NCI-H2107 treated with DMSO at 0.1 percent for 48 hours (cell line): ENCODE results near the gene STEAP1B.

Experiments used
- DNase-seq: peaks from one replicate; lab custom pipeline; 2025; ENCODE audit not compliant: unreplicated experiment; lab: John Stamatoyannopoulos, UW

Gene STEAP1B

DNA sequence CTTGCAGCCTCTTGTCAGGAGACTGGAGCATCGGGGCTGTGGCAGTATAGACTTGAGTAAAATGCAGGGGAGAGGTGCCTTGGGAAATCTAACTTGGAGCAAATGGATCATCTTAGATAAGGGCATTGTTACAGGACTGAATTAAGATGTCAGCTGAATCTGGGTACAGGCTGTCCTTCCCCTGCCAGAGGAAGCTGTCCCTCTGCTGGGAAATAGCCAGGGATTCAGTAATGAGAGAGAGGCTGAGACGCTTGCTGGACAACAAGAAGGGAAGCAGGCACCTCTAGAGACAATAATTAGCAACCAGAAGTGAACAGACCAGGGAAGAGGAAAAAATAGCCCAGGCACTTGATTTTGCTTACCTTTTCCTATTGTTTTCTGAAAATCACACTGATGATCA lies 122.3 kb downstream of the STEAP1B start:
- DNase-seq = no peak

GRCh38 chr7:22375359-22376048 lies 124.5 kb downstream of the STEAP1B start:
- DNase-seq = no peak

DNA sequence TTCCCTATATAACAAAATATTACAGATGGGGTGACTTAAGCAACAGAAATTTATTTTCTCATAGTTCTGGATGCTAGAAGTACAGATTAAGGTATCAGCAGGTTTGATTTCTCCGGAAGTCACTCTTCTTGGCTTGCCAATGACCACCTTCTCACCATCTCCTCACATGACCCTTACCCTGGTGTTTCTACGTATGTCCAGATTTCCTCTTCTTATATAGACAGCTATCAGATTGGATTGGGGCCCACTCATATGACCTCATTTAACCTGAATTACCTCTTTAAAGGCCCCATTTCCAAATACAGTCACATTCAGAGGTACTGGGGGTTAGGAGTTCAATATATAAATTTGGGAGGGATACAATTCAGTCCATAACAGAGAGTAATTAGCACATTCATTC lies 126.1 kb downstream of the STEAP1B start:
- no peak for DNase-seq

GRCh38 chr7:22373388-22373787 lies 126.6 kb downstream of the STEAP1B start:
- no peak for DNase-seq

GRCh38 chr7:22372863-22373262 lies 127.1 kb downstream of the STEAP1B start:
- no peak for DNase-seq

- no peak for DNase-seq
These were observed 128.1 kb downstream of the STEAP1B start for GRCh38 chr7:22371878-22372277.
